Sigmoid colon (tissue), 7 donors: Measurements from ENCODE around the gene LARGE1. TPM values are rescaled to one million over a fixed set of nuclear protein-coding genes. Genes with fewer than 3 reads are reported as not detected.
A peak's percentile ranks its signal among the peaks of the same experiment; 100 is the strongest.

ENCODE experiments used
- DNase-seq: peaks from one replicate; pipeline ENCODE4 v3.0.0-alpha.2; 2019
- H3K27ac ChIP-seq, 4 donors: fragments of 200-600 bp; sonication (generic); one replicate each; pipeline ENCODE4 v1.5.1; 2016 to 2019; ENCODE audit warnings: mild to moderate bottlenecking in 1 of 4
- H3K27me3 ChIP-seq, 3 donors: fragments of 200-600 bp; sonication (generic); one replicate each; pipeline ENCODE4 v1.5.1; 2019; ENCODE audit warnings: mild to moderate bottlenecking in 1 of 3
- H3K36me3 ChIP-seq, 4 donors: fragments of 200-600 bp; sonication (generic); one replicate each; pipeline ENCODE4 v1.5.1; 2016 to 2019
- H3K4me1 ChIP-seq, 4 donors: fragments of 200-600 bp; sonication (generic); one replicate each; pipeline ENCODE4 v1.5.1; 2017 to 2019
- H3K4me3 ChIP-seq, 4 donors: fragments of 200-600 bp; sonication (generic); one replicate each; pipeline ENCODE4 v1.5.1; 2017 to 2019; ENCODE audit warnings: mild to moderate bottlenecking in 2 of 4, moderate library complexity in 1 of 4
- H3K9me3 ChIP-seq, 4 donors: fragments of 200-600 bp in 3 of 4; sonication (generic) in 3 of 4; one replicate each; pipeline versions ENCODE4 v1.5.1 to v1.6.1; 2013 to 2019
- EP300 ChIP-seq, 4 donors: sonication (generic); formaldehyde crosslinking; IDR thresholded peaks; one replicate each; pipeline ENCODE4 v1.6.1; 2017; ENCODE audit warnings: antibody characterized with exemption in 4 of 4
- POLR2A ChIP-seq, 2 donors: fragments of 450-650 bp; IDR thresholded peaks; one replicate each; pipeline ENCODE4 v1.6.1; 2016; ENCODE audit warnings: antibody characterized with exemption in 2 of 2, mild to moderate bottlenecking in 2 of 2, moderate library complexity in 2 of 2
- POLR2AphosphoS5 ChIP-seq, 4 donors: sonication (generic); formaldehyde crosslinking; IDR thresholded peaks; one replicate each; pipeline ENCODE4 v1.6.1; 2017; ENCODE audit warnings: antibody characterized with exemption in 4 of 4
- WGBS, 2 donors: extraction: QIAGEN DNeasy Blood & Tissue Kit; methylation state at CpG; one replicate each; pipeline ENCODE4 v1.1.7; 2013; 5-methylcytosine and 5-hydroxymethylcytosine counted together
- intact Hi-C: fragments of 100-400 bp; cut with DNase I; formaldehyde crosslinking; loops from one replicate; pipeline ENCODE4 v1.15.1; 2023
- polyA plus RNA-seq, 3 donors: library from polyadenylated mRNA; stranded (reverse); fragments of 200-250 nt; gene quantifications; one replicate each; pipeline ENCODE4 v1.2.3, GENCODE V29; 2013
- total RNA-seq, 4 donors: library from RNA; depleted of rRNA; stranded (reverse); fragments of >200 nt; gene quantifications; one replicate each; pipeline ENCODE4 v1.1.0, GENCODE V29; 2016
- TF ChIP-seq, protein P1 (sequence below), 4 experiments: fragments of 450-650 bp in 3 of 4; fragments of 200-600 bp in 1 of 4; IDR thresholded peaks; one replicate each; pipeline ENCODE4 v1.5.1; 2016 to 2019; ENCODE audit warnings: antibody characterized with exemption in 4 of 4, mild to moderate bottlenecking in 3 of 4, moderate library complexity in 2 of 4
- donor health status: healthy with polysubstance abuse.
- donor health status: Bipolar disorder and iron deficiency.
- donor health status: healthy.

LARGE1 gene
- total and polyA plus RNA-seq, 7 donors, result 5.8 to 74.4 (median 38.0) TPM

DNA sequence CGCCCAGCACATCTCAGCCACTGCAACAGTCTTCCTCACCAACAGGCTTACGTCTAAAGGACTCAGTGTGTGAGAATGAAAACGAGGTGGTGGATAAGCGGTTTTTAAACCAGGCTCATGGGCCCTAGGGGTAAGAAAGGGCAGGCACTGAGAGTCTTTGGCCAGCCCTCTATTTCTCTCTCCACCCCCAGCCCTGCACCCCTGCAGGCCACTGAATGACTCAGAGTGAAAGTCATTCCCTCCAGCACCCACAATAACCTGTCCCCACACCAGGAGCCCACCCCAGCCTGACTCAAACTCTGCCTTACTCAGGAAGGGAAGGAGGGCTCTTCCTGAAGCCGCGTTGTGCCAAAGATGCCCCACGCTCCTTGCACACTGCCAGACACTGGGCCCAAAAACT lies 72.0 kb downstream of the LARGE1 start:
- intact Hi-C loops, result no loop called here
- Histone ChIP-seq H3K27ac (peak overlapping the region in 2 of 4 donors; percentile 5 to 16), H3K4me3 (no peak overlapping the region), H3K27me3 (no peaks in the 10 kb centered on the region), H3K36me3 (no peaks in the 10 kb centered on the region), H3K4me1 (peaks cover 0 to 53% (median 42%) of the 10 kb centered on the region in 4 donors), H3K9me3 (no peaks in the 10 kb centered on the region)
- WGBS, 2 donors, result 92 to 93% methylated on average over 7 of the region's 7 CpGs
- no peak for DNase-seq
- TF ChIP-seq POLR2AphosphoS5 (IDR thresholded peaks at IDR 0.05), result no peak

DNA sequence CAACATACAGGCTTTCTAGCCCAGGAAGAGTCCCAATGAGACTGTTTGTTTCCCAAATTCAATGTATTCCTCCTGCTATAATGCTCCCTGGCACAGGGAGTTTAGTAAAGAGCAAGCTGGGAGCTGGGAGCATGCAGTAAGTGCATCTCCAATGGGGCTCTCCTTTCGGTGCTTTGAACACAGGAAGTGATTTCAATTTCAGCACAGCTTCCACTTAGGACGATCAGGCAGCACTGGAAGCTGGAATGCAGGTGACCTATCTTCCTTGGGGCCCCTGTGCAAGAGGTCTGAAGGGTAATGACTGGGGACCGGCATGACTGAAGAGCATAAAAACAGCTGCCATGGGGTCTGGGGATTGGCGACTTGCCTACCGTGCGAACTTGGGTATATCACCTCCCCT lies 76.0 kb downstream of the LARGE1 start:
- H3K36me3 ChIP-seq, result no peaks in the 10 kb centered on the region
- H3K4me3 ChIP-seq, result no peak overlapping the region
- WGBS, 2 donors, result 55 to 56% methylated on average over 6 of the region's 6 CpGs
- TF ChIP-seq EP300 (IDR thresholded peaks at IDR 0.05), result no peak
- no peak for TF ChIP-seq POLR2A (IDR thresholded peaks at IDR 0.05)
- TF ChIP-seq, protein P1, sequence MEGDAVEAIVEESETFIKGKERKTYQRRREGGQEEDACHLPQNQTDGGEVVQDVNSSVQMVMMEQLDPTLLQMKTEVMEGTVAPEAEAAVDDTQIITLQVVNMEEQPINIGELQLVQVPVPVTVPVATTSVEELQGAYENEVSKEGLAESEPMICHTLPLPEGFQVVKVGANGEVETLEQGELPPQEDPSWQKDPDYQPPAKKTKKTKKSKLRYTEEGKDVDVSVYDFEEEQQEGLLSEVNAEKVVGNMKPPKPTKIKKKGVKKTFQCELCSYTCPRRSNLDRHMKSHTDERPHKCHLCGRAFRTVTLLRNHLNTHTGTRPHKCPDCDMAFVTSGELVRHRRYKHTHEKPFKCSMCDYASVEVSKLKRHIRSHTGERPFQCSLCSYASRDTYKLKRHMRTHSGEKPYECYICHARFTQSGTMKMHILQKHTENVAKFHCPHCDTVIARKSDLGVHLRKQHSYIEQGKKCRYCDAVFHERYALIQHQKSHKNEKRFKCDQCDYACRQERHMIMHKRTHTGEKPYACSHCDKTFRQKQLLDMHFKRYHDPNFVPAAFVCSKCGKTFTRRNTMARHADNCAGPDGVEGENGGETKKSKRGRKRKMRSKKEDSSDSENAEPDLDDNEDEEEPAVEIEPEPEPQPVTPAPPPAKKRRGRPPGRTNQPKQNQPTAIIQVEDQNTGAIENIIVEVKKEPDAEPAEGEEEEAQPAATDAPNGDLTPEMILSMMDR (IDR thresholded peaks at IDR 0.05), result no peak
- no peak for TF ChIP-seq POLR2AphosphoS5 (IDR thresholded peaks at IDR 0.05)
- H3K4me1 ChIP-seq, result peaks cover 0 to 33% (median 25%) of the 10 kb centered on the region in 4 donors
- H3K9me3 ChIP-seq, result no peaks in the 10 kb centered on the region
- intact Hi-C loops, result no loop called here
- no peaks in the 10 kb centered on the region for H3K27me3 ChIP-seq
- DNase-seq, result no peak
- no peak overlapping the region for H3K27ac ChIP-seq

DNA sequence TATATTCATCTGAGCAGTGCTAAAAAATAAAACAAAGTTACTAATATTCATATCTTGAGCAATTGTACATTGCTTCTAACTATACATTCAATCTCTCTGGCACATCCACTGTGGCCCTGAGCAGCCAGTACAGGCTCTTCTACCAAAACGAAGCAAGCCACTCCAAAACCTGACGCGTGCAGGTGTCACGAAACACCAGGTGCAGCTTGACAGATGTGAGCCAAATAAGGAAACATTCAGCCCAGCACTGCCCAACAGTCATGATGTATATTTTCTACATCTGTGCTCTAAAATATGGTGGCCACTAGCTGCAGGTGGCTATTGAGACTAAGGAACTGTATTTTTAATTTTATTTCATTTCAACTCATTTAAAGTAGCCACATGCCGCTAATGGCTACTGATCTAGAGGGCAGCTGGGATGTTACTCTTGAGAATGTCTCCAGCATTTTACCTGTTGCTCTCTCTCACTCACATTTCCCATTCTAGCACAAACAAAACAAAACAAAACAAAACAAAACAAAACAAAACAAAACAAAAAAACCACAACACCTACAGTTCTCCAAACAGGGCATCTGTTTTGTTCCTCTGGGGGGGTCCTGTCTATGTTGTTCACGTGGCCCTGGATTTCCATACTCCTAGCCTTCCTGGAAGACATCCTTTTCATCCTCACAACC lies 77.7 kb downstream of the LARGE1 start:
- H3K27ac ChIP-seq, result no peak overlapping the region
- 82 to 84% methylated on average over 6 of the region's 6 CpGs for WGBS, 2 donors

DNA sequence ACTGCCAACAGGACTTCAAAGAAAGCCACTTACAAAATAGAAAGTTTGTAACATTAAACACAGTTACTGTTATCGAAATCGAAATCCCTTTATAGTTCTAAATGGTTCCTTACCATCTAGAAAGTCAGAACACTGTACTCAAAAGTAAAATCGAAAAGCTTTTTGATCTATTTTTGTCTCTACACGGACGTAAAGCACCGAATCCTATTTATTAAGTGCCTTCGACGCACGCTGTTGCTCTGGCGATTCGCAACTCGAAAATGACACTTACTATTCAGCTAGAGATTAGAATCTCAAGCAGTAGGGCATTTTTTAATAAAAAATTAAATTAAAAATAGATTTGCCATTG lies 78.3 kb downstream of the LARGE1 start:
- intact Hi-C loops, result no loop called here
- peaks cover 0 to 41% (median 32%) of the 10 kb centered on the region in 4 donors for H3K4me1 ChIP-seq
- DNase-seq, result no peak
- no peaks in the 10 kb centered on the region for H3K27me3 ChIP-seq
- 86 to 94% methylated on average over 12 of the region's 12 CpGs for WGBS, 2 donors
- H3K27ac ChIP-seq, result no peak overlapping the region
- H3K4me3 ChIP-seq, result no peak overlapping the region
- H3K9me3 ChIP-seq, result no peaks in the 10 kb centered on the region
- TF ChIP-seq POLR2AphosphoS5 (IDR thresholded peaks at IDR 0.05), result no peak
- TF ChIP-seq, protein P1 (IDR thresholded peaks at IDR 0.05), result no peak
- no peaks in the 10 kb centered on the region for H3K36me3 ChIP-seq

More for the DNA sequence above, 77.7 kb downstream of the LARGE1 start:
- no peak for DNase-seq
- H3K27me3 ChIP-seq, result no peaks in the 10 kb centered on the region
- H3K4me1 ChIP-seq, result peaks cover 0 to 39% (median 28%) of the 10 kb centered on the region in 4 donors
- no peak overlapping the region for H3K4me3 ChIP-seq
- intact Hi-C loops, result no loop called here
- no peaks in the 10 kb centered on the region for H3K36me3 ChIP-seq
- H3K9me3 ChIP-seq, result no peaks in the 10 kb centered on the region
- TF ChIP-seq, protein P1 (IDR thresholded peaks at IDR 0.05), result no peak
- TF ChIP-seq EP300 (IDR thresholded peaks at IDR 0.05), result no peak
- no peak for TF ChIP-seq POLR2AphosphoS5 (IDR thresholded peaks at IDR 0.05)
- no peak for TF ChIP-seq POLR2A (IDR thresholded peaks at IDR 0.05)

DNA sequence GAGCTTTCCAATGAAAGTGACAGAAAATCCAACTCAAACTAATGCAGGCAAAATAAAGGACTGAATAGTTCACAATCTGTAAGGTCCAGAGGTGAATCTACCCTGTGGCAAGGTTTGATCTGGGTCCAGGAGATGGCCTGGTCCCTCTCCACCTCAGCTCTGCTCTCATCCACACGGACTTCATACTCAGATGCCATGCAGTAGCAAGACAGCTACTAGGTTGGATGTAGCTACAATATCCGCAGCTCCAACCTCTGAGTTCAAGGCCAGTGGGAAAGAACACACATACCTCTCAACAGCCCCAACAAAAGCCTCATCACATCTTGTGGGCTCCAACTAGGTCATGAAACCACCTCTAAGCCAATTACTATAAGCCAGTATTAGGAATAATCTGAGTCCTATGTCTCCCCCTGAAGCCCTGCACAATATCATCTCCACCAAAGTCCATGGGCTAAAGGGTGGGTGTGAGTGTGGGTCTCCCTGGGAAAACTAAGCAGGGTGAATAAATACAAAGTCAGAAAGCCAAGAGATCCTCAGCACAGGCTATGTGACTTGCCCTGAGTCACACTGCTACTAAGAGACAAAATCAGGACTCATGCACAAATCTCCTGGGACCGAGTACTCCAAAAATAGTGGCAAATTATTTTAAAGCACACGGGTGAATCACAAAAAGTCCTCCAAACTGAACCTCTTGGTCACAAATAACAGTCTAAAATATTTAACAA lies 78.8 kb downstream of the LARGE1 start:
- no peak for DNase-seq
- Histone ChIP-seq H3K27me3 (no peaks in the 10 kb centered on the region), H3K36me3 (no peaks in the 10 kb centered on the region), H3K4me3 (no peak overlapping the region), H3K27ac (no peak overlapping the region), H3K9me3 (no peaks in the 10 kb centered on the region), H3K4me1 (peaks cover 0 to 42% (median 36%) of the 10 kb centered on the region in 4 donors)
- no peak for TF ChIP-seq POLR2A (IDR thresholded peaks at IDR 0.05)
- no peak for TF ChIP-seq EP300 (IDR thresholded peaks at IDR 0.05)
- TF ChIP-seq POLR2AphosphoS5 (IDR thresholded peaks at IDR 0.05), result no peak
- TF ChIP-seq, protein P1 (IDR thresholded peaks at IDR 0.05), result no peak
- intact Hi-C loops, result no loop called here
- 77 to 86% methylated on average over 4 of the region's 4 CpGs for WGBS, 2 donors
